H1 (cell line): ENCODE measurements around the gene FBXL17. TPM values are rescaled to one million over a fixed set of nuclear protein-coding genes. Genes with fewer than 3 reads are reported as not detected.

ENCODE experiments used
- CTCF ChIA-PET: fragments of 300-600 bp; sonication (Branson Sonifier 250); formaldehyde crosslinking; loops from one replicate; lab custom pipeline; 2021; ENCODE audit not compliant: partially characterized antibody; lab: Charles Lee
- POLR2A ChIA-PET: fragments of 300-600 bp; sonication (Branson Sonifier 250); formaldehyde crosslinking; loops from one replicate; lab custom pipeline; 2021; ENCODE audit warnings: inconsistent platforms; ENCODE audit not compliant: partially characterized antibody; lab: Charles Lee
- DNase-seq, 2 experiments: peaks; one replicate each; pipeline versions ENCODE4 v3.0.0 to v3.0.0-alpha.2; 2010 to 2022; ENCODE audit warnings: low spot score in 2 of 2, low read depth in 1 of 2, mixed read lengths in 1 of 2
- FAIRE-seq: peaks from 2 replicates; lab custom pipeline; 2011; peaks lifted over from hg19 to GRCh38; lab: Jason Lieb, UNC
- H2AFZ ChIP-seq: 2 replicates; pipeline ENCODE4 v1.8.1; 2012; ENCODE audit warnings: low read length, inconsistent platforms
- H2AK5ac ChIP-seq: 2 replicates; pipeline ENCODE4 v1.6.1; 2013; ENCODE audit warnings: low read depth, low read length
- H2BK120ac ChIP-seq: replicated peaks from 2 replicates; pipeline ENCODE3; 2013; ENCODE audit warnings: low read depth, low read length, inconsistent platforms
- H2BK12ac ChIP-seq: 2 replicates; pipeline ENCODE4 v1.6.1; 2013; ENCODE audit warnings: low read depth, low read length
- H2BK15ac ChIP-seq: 2 replicates; pipeline ENCODE4 v1.6.1; 2013; ENCODE audit warnings: low read length
- H2BK20ac ChIP-seq: 2 replicates; pipeline ENCODE4 v1.6.1; 2013; ENCODE audit warnings: low read length
- H2BK5ac ChIP-seq: 2 replicates; pipeline ENCODE4 v1.6.1; 2013; ENCODE audit warnings: low read depth, low read length
- H3K14ac ChIP-seq: 2 replicates; pipeline ENCODE4 v1.6.1; 2013; ENCODE audit warnings: inconsistent platforms; ENCODE audit not compliant: insufficient read length
- H3K18ac ChIP-seq: 2 replicates; pipeline ENCODE4 v1.6.1; 2013; ENCODE audit warnings: low read length; ENCODE audit errors: extremely low read depth
- H3K23ac ChIP-seq: 2 replicates; pipeline ENCODE4 v1.6.1; 2013; ENCODE audit warnings: inconsistent platforms; ENCODE audit not compliant: insufficient read length
- H3K23me2 ChIP-seq: 2 replicates; pipeline ENCODE4 v1.6.1; 2013; ENCODE audit warnings: low read depth, low read length
- H3K27ac ChIP-seq: 2 replicates; pipeline ENCODE4 v1.6.1; 2011; ENCODE audit warnings: low read depth, low read length, inconsistent platforms
- H3K27me3 ChIP-seq, 4 experiments: replicated peaks in 1 of 4; 1 replicate in 1 of 4; 2 replicates in 3 of 4; pipeline versions ENCODE4 v1.6.1 to v1.8.1; 2011 to 2013; ENCODE audit warnings: low read length in 3 of 4, mild to moderate bottlenecking in 3 of 4, inconsistent platforms in 2 of 4, mixed read lengths in 2 of 4, moderate library complexity in 1 of 4; ENCODE audit not compliant: control insufficient read depth in 3 of 4, insufficient read depth in 3 of 4; ENCODE audit errors: extremely low read depth in 1 of 4
- H3K36me3 ChIP-seq, 4 experiments: 2 replicates each; pipeline versions ENCODE4 v1.6.1 to v1.8.1; 2011 to 2013; ENCODE audit warnings: mild to moderate bottlenecking in 4 of 4, low read length in 3 of 4, moderate library complexity in 2 of 4, control low read depth in 1 of 4, inconsistent platforms in 1 of 4; ENCODE audit not compliant: insufficient read depth in 4 of 4, control insufficient read depth in 2 of 4
- H3K4ac ChIP-seq: replicated peaks from 2 replicates; pipeline ENCODE3; 2013; ENCODE audit warnings: low read length, low read depth, mixed read lengths, inconsistent platforms; ENCODE audit not compliant: insufficient read length
- H3K4me1 ChIP-seq, 4 experiments: replicated peaks in 1 of 4; 1 replicate in 1 of 4; 2 replicates in 3 of 4; pipeline versions ENCODE4 v1.6.1 to v1.8.1; 2011 to 2013; ENCODE audit warnings: low read length in 3 of 4, inconsistent platforms in 2 of 4, mixed read lengths in 1 of 4; ENCODE audit not compliant: insufficient read depth in 4 of 4, control insufficient read depth in 3 of 4
- H3K4me2 ChIP-seq, 2 experiments: 2 replicates each; pipeline versions ENCODE4 v1.6.1 to v1.8.1; 2011 to 2013; ENCODE audit warnings: low read depth in 2 of 2, low read length in 2 of 2, control low read depth in 1 of 2, inconsistent platforms in 1 of 2, mild to moderate bottlenecking in 1 of 2; ENCODE audit not compliant: insufficient read depth in 1 of 2
- H3K4me3 ChIP-seq, 4 experiments: fragments of 200-600, 300-600 bp in 1 of 4; sonication (generic), shearing (Covaris generic), sonication (Bioruptor Twin) in 1 of 4; 2 replicates each; pipeline versions ENCODE4 v1.5.1 to v1.8.1; 2011 to 2016; ENCODE audit warnings: low read length in 4 of 4, low read depth in 3 of 4, control low read depth in 2 of 4, inconsistent platforms in 2 of 4, mild to moderate bottlenecking in 2 of 4, mixed read lengths in 1 of 4, moderate library complexity in 1 of 4; ENCODE audit not compliant: insufficient read depth in 2 of 4; ENCODE audit errors: extremely low read depth in 1 of 4
- H3K56ac ChIP-seq: replicated peaks from 2 replicates; pipeline ENCODE3; 2013; ENCODE audit warnings: low read depth, mild to moderate bottlenecking, mixed read lengths, low read length, inconsistent platforms; ENCODE audit not compliant: insufficient read length
- H3K79me1 ChIP-seq: 2 replicates; pipeline ENCODE4 v1.6.1; 2013; ENCODE audit warnings: low read depth, low read length, control low read depth
- H3K79me2 ChIP-seq, 2 experiments: 2 replicates each; pipeline versions ENCODE4 v1.6.1 to v1.8.1; 2012 to 2013; ENCODE audit warnings: low read length in 2 of 2, mild to moderate bottlenecking in 2 of 2, inconsistent platforms in 1 of 2; ENCODE audit not compliant: insufficient read depth in 2 of 2, control insufficient read depth in 1 of 2
- H3K9ac ChIP-seq, 4 experiments: replicated peaks in 1 of 4; 1 replicate in 1 of 4; 2 replicates in 3 of 4; pipeline versions ENCODE4 v1.6.1 to v1.8.1; 2011 to 2013; ENCODE audit warnings: low read depth in 3 of 4, low read length in 3 of 4, control low read depth in 2 of 4, mild to moderate bottlenecking in 2 of 4, moderate library complexity in 2 of 4, inconsistent platforms in 1 of 4; ENCODE audit errors: extremely low read depth in 1 of 4
- H3K9me3 ChIP-seq, 2 experiments: 2 replicates each; pipeline versions ENCODE4 v1.6.1 to v1.8.1; 2012 to 2013; ENCODE audit warnings: mild to moderate bottlenecking in 2 of 2, moderate library complexity in 2 of 2, control low read depth in 1 of 2, inconsistent platforms in 1 of 2, low read depth in 1 of 2, low read length in 1 of 2, mixed read lengths in 1 of 2; ENCODE audit not compliant: insufficient read depth in 2 of 2
- H4K20me1 ChIP-seq, 2 experiments: replicated peaks in 1 of 2; 2 replicates each; pipeline versions ENCODE3 to v1.8.1; 2011 to 2013; ENCODE audit warnings: inconsistent platforms in 2 of 2, low read length in 2 of 2, mild to moderate bottlenecking in 1 of 2; ENCODE audit not compliant: insufficient read depth in 2 of 2, control insufficient read depth in 1 of 2
- H4K5ac ChIP-seq: 2 replicates; pipeline ENCODE4 v1.6.1; 2013; ENCODE audit warnings: low read length, low read depth, mixed read lengths, inconsistent platforms; ENCODE audit not compliant: insufficient read length
- H4K8ac ChIP-seq: 2 replicates; pipeline ENCODE4 v1.8.0; 2013; ENCODE audit warnings: mild to moderate bottlenecking, moderate library complexity, low read length, inconsistent platforms; ENCODE audit not compliant: insufficient read depth; ENCODE audit errors: extremely low read depth
- H4K91ac ChIP-seq: replicated peaks from 2 replicates; pipeline ENCODE3; 2013; ENCODE audit warnings: low read length, mixed read lengths, inconsistent platforms; ENCODE audit not compliant: insufficient read length
- CBX8 ChIP-seq: fragments of 300-800, 300-1000 bp; sonication (generic); IDR thresholded peaks from 2 replicates; pipeline ENCODE4 v1.7.1; 2016; ENCODE audit warnings: low read depth, low read length, borderline replicate concordance
- FOSL1 ChIP-seq: IDR thresholded peaks from 2 replicates; pipeline ENCODE4 v1.6.1; 2011; ENCODE audit warnings: mild to moderate bottlenecking, low read depth, low read length, moderate library complexity; ENCODE audit not compliant: insufficient read depth
- HDAC2 ChIP-seq, 2 experiments: fragments of 300-600 bp in 1 of 2; sonication (generic) in 1 of 2; IDR thresholded peaks; 2 replicates each; pipeline ENCODE4 v1.6.1; 2011 to 2012; ENCODE audit warnings: low read depth in 2 of 2, low read length in 2 of 2, mild to moderate bottlenecking in 2 of 2, moderate library complexity in 2 of 2, borderline replicate concordance in 1 of 2, inconsistent platforms in 1 of 2
- HDAC6 ChIP-seq: IDR thresholded peaks from one replicate; pipeline ENCODE4 v1.7.1; 2012; ENCODE audit warnings: low read depth, mild to moderate bottlenecking, inconsistent platforms, low read length, moderate library complexity
- KDM5A ChIP-seq: fragments of 200-600 bp; IDR thresholded peaks from 2 replicates; pipeline ENCODE4 v1.7.1; 2012; ENCODE audit warnings: mild to moderate bottlenecking, low read length, inconsistent platforms, mixed read lengths
- RBBP5 ChIP-seq: IDR thresholded peaks from 2 replicates; pipeline ENCODE4 v1.7.1; 2012; ENCODE audit warnings: low read depth, mild to moderate bottlenecking, inconsistent platforms, low read length, moderate library complexity, borderline replicate concordance
- SP4 ChIP-seq: IDR thresholded peaks from 2 replicates; pipeline ENCODE4 v1.6.1; 2012; ENCODE audit warnings: low read length, inconsistent platforms
- TBP ChIP-seq: IDR thresholded peaks from 2 replicates; pipeline ENCODE4 v1.6.1; 2011; ENCODE audit warnings: low read depth, low read length, improper control_type of control experiment
- WGBS, 2 experiments: shearing (Covaris generic) in 1 of 2; methylation state at CpG; one replicate each; pipeline versions ENCODE4 v1.1.6 to v1.1.7; 2013 to 2015; ENCODE audit warnings: low lambda C conversion rate in 2 of 2, mixed read lengths in 2 of 2, inconsistent platforms in 1 of 2, low coverage in 1 of 2, missing lambda C conversion rate in 1 of 2; ENCODE audit not compliant: insufficient replicate concordance in 2 of 2, insufficient coverage in 1 of 2, insufficient read length in 1 of 2; ENCODE audit errors: extremely low coverage in 1 of 2, missing lambda C conversion rate in 1 of 2; 5-methylcytosine and 5-hydroxymethylcytosine counted together
- polyA plus RNA-seq, 7 experiments: library from polyadenylated mRNA; depleted of rRNA in 3 of 7; stranded (reverse) in 5 of 7; unstranded in 2 of 7; fragments of >200 nt in 5 of 7; fragments of 200-250 nt in 2 of 7; gene quantifications; 1 replicate in 5 of 7; 2 replicates in 1 of 7; 4 replicates in 1 of 7; pipeline versions ENCODE4 v1.2.1 to v1.2.3, GENCODE V29; 2011 to 2013; ENCODE audit warnings: missing spikeins in 2 of 7, mixed read lengths in 2 of 7
- total RNA-seq: library from RNA; stranded (reverse); fragmentation: NEBNext Ultra II Directional; extraction: Animal tissue kit (Norgen Biotek cat#: 25700); gene quantifications from 2 replicates; pipeline ENCODE4 v1.2.1, GENCODE V29; 2021
- TF ChIP-seq, protein P1 (sequence below): IDR thresholded peaks from 2 replicates; pipeline ENCODE4 v1.6.1; 2011; ENCODE audit warnings: low read length, improper control_type of control experiment

FBXL17 gene
- total and polyA plus RNA-seq, 2 of the 8 experiments (the other 6 are each of a cell fraction or from before 2014, with no cell fraction given), result 0.35 to 4.3 TPM

GRCh38 chr5:107815109-107815508 lies 566.8 kb downstream of the FBXL17 start:
- CTCF ChIA-PET, result interaction anchor here (0.6 kb wide), 1 partner anchor 1497 kb away, joined by 3 read pairs; no protein-coding TSS in a partner anchor
- no peaks in the 10 kb centered on the region for H4K20me1 ChIP-seq
- H3K79me1 ChIP-seq, result no peaks in the 10 kb centered on the region
- DNase-seq (no peak), FAIRE-seq (no peak)
- no peak for TF ChIP-seq FOSL1
- TF ChIP-seq RBBP5, result no peak
- TF ChIP-seq, protein P1, sequence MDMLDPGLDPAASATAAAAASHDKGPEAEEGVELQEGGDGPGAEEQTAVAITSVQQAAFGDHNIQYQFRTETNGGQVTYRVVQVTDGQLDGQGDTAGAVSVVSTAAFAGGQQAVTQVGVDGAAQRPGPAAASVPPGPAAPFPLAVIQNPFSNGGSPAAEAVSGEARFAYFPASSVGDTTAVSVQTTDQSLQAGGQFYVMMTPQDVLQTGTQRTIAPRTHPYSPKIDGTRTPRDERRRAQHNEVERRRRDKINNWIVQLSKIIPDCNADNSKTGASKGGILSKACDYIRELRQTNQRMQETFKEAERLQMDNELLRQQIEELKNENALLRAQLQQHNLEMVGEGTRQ, result no peak
- no peak for TF ChIP-seq CBX8
- TF ChIP-seq HDAC2 (IDR thresholded peaks at IDR 0.05; ENCODE audit: borderline replicate concordance in 1 of 2, low read depth in 2 of 2, low read length in 2 of 2), result no peak
- TF ChIP-seq KDM5A, result no peak
- TF ChIP-seq SP4, result no peak
- TF ChIP-seq TBP, result no peak
- no peak for TF ChIP-seq HDAC6
- H3K27me3 ChIP-seq, result no peaks in the 10 kb centered on the region
- H3K56ac ChIP-seq, result no peak overlapping the region
- peak overlapping the region; percentile 67; the same call in 1 of the 2 replicates for H2BK20ac ChIP-seq
- H3K14ac ChIP-seq, result no peak overlapping the region
- H3K4ac ChIP-seq, result no peak overlapping the region
- H3K9ac ChIP-seq, result no peak overlapping the region
- H2AK5ac ChIP-seq, result no peak overlapping the region
- 86% methylated on average over 10 of the region's 10 CpGs; no CpG with 5 or more reads in 1 of the 2 experiments for WGBS, 2 experiments
- no peak overlapping the region for H2BK120ac ChIP-seq
- peak overlapping the region; percentile 7; the same call in 1 of the 2 replicates for H3K18ac ChIP-seq
- no peak overlapping the region for H3K23ac ChIP-seq
- H4K5ac ChIP-seq, result no peak overlapping the region
- no peak overlapping the region for H2BK5ac ChIP-seq
- no peak overlapping the region for H3K4me3 ChIP-seq
- H2BK12ac ChIP-seq, result no peak overlapping the region
- H4K91ac ChIP-seq, result no peak overlapping the region
- H3K4me1 ChIP-seq, result peaks cover 0 to 13% (median 10%) of the 10 kb centered on the region in 4 experiments; a peak in 3 of 7 replicates
- no peak overlapping the region for H3K27ac ChIP-seq
- no peaks in the 10 kb centered on the region for H3K9me3 ChIP-seq
- H3K4me2 ChIP-seq, result no peak overlapping the region
- no peak overlapping the region for H4K8ac ChIP-seq
- H3K36me3 ChIP-seq, result no peaks in the 10 kb centered on the region
- H3K23me2 ChIP-seq, result no peaks in the 10 kb centered on the region
- POLR2A ChIA-PET, result no interaction called here
- no peak overlapping the region for H2AFZ ChIP-seq
- no peaks in the 10 kb centered on the region for H3K79me2 ChIP-seq
- peak overlapping the region; percentile 25; the same call in 1 of the 2 replicates for H2BK15ac ChIP-seq
